Measurements from ENCODE around the gene RASAL2. TPM values are rescaled to one million over a fixed set of nuclear protein-coding genes. Genes with fewer than 3 reads are reported as not detected.
A peak's percentile ranks its signal among the peaks of the same experiment; 100 is the strongest.

RASAL2 gene
- total RNA-seq, 3 donors from 2014 or later (not counting 1 experiment from before 2014, with no cell fraction given): 0.16 to 0.23 TPM; not detected in 1

GRCh38 chr1:178529364-178530036 lies 435.6 kb downstream of the RASAL2 start:
- no peaks in the 10 kb centered on the region for H3K36me3 ChIP-seq (ENCODE audit: control insufficient read depth, insufficient read depth, low read length)
- H3K27ac Mint-ChIP-seq: no peak overlapping the region
- TF ChIP-seq CTCF (IDR thresholded peaks at IDR 0.05): no peak
- H3K36me3 Mint-ChIP-seq: no peaks in the 10 kb centered on the region
- H3K9me3 Mint-ChIP-seq: no peaks in the 10 kb centered on the region
- DNase-seq (no peak), ATAC-seq (no peak)
- H3K4me3 Mint-ChIP-seq: no peak overlapping the region
- intact Hi-C loops (cut with micrococcal nuclease): no loop called here
- no peaks in the 10 kb centered on the region for H3K4me1 ChIP-seq (ENCODE audit: control insufficient read depth, insufficient read depth, low read length)
- peaks cover 0 to 3% of the 10 kb centered on the region in 2 donors for H3K27me3 Mint-ChIP-seq (ENCODE audit: low read depth in 2 of 2)
- H3K27ac ChIP-seq (ENCODE audit: low read length): no peak overlapping the region
- WGBS (ENCODE audit: insufficient coverage): 85% methylated on average over 8 of the region's 8 CpGs
- no peaks in the 10 kb centered on the region for H3K9me3 ChIP-seq (ENCODE audit: control insufficient read depth, insufficient read depth, low read length)
- H3K27me3 ChIP-seq (ENCODE audit: control insufficient read depth, insufficient read depth, low read length): no peaks in the 10 kb centered on the region
- no peak overlapping the region for H3K4me3 ChIP-seq (ENCODE audit: low read length)
- peaks cover 5 to 6% of the 10 kb centered on the region in 2 donors for H3K4me1 Mint-ChIP-seq

- intact Hi-C loops (cut with micrococcal nuclease): no loop called here
- H3K4me1 Mint-ChIP-seq: peaks cover 5 to 6% of the 10 kb centered on the region in 2 donors
- no peak overlapping the region for H3K27ac Mint-ChIP-seq
- no peaks in the 10 kb centered on the region for H3K36me3 Mint-ChIP-seq
- WGBS (ENCODE audit: insufficient coverage): 83% methylated on average over 2 of the region's 2 CpGs
- DNase-seq: no peak
- ATAC-seq: no peak
- H3K9me3 Mint-ChIP-seq: no peaks in the 10 kb centered on the region
- peaks cover 0 to 3% of the 10 kb centered on the region in 2 donors for H3K27me3 Mint-ChIP-seq (ENCODE audit: low read depth in 2 of 2)
- Histone ChIP-seq H3K27me3 (ENCODE audit: control insufficient read depth, insufficient read depth, low read length) (no peaks in the 10 kb centered on the region), H3K27ac (ENCODE audit: low read length) (no peak overlapping the region), H3K36me3 (ENCODE audit: control insufficient read depth, insufficient read depth, low read length) (no peaks in the 10 kb centered on the region), H3K4me1 (ENCODE audit: control insufficient read depth, insufficient read depth, low read length) (no peaks in the 10 kb centered on the region), H3K9me3 (ENCODE audit: control insufficient read depth, insufficient read depth, low read length) (no peaks in the 10 kb centered on the region), H3K4me3 (ENCODE audit: low read length) (no peak overlapping the region)
- TF ChIP-seq CTCF (IDR thresholded peaks at IDR 0.05): no peak
- no peak overlapping the region for H3K4me3 Mint-ChIP-seq
These were observed 436.1 kb downstream of the RASAL2 start for GRCh38 chr1:178530037-178530402.

- Histone ChIP-seq H3K27me3 (ENCODE audit: control insufficient read depth, insufficient read depth, low read length) (no peaks in the 10 kb centered on the region), H3K4me3 (ENCODE audit: low read length) (no peak overlapping the region), H3K4me1 (ENCODE audit: control insufficient read depth, insufficient read depth, low read length) (no peaks in the 10 kb centered on the region), H3K27ac (ENCODE audit: low read length) (no peak overlapping the region), H3K36me3 (ENCODE audit: control insufficient read depth, insufficient read depth, low read length) (no peaks in the 10 kb centered on the region), H3K9me3 (ENCODE audit: control insufficient read depth, insufficient read depth, low read length) (no peaks in the 10 kb centered on the region)
- Mint-ChIP-seq H3K4me1 (peaks cover 5 to 6% of the 10 kb centered on the region in 2 donors), H3K36me3 (no peaks in the 10 kb centered on the region), H3K27me3 (ENCODE audit: low read depth in 2 of 2) (peaks cover 0 to 3% of the 10 kb centered on the region in 2 donors), H3K4me3 (no peak overlapping the region), H3K27ac (no peak overlapping the region), H3K9me3 (no peaks in the 10 kb centered on the region)
- WGBS (ENCODE audit: insufficient coverage): 87% methylated on average over 3 of the region's 3 CpGs
- no peak for TF ChIP-seq CTCF (IDR thresholded peaks at IDR 0.05)
- ATAC-seq (no peak), DNase-seq (no peak)
- intact Hi-C loops (cut with micrococcal nuclease): no loop called here
These were observed 436.6 kb downstream of the RASAL2 start for GRCh38 chr1:178530502-178530901.

GRCh38 chr1:178531887-178532286 lies 438.0 kb downstream of the RASAL2 start:
- intact Hi-C loops (cut with micrococcal nuclease): loop anchor here (1.0 kb wide), 4 partner anchors 10 to 837 kb away; no protein-coding TSS in a partner anchor
- Histone ChIP-seq H3K4me1 (ENCODE audit: control insufficient read depth, insufficient read depth, low read length) (no peaks in the 10 kb centered on the region), H3K36me3 (ENCODE audit: control insufficient read depth, insufficient read depth, low read length) (no peaks in the 10 kb centered on the region), H3K9me3 (ENCODE audit: control insufficient read depth, insufficient read depth, low read length) (no peaks in the 10 kb centered on the region), H3K27me3 (ENCODE audit: control insufficient read depth, insufficient read depth, low read length) (no peaks in the 10 kb centered on the region), H3K27ac (ENCODE audit: low read length) (no peak overlapping the region), H3K4me3 (ENCODE audit: low read length) (no peak overlapping the region)
- H3K4me1 Mint-ChIP-seq: peaks cover 5 to 6% of the 10 kb centered on the region in 2 donors
- no peaks in the 10 kb centered on the region for H3K36me3 Mint-ChIP-seq
- H3K27me3 Mint-ChIP-seq (ENCODE audit: low read depth in 2 of 2): peaks cover 0 to 3% of the 10 kb centered on the region in 2 donors
- DNase-seq: no peak
- no peak for TF ChIP-seq CTCF (IDR thresholded peaks at IDR 0.05)
- H3K9me3 Mint-ChIP-seq: no peaks in the 10 kb centered on the region
- no peak overlapping the region for H3K27ac Mint-ChIP-seq
- peak in 1 of 3 donors; percentile 34 for ATAC-seq
- WGBS (ENCODE audit: insufficient coverage): 59% methylated on average over 10 of the region's 10 CpGs
- H3K4me3 Mint-ChIP-seq: no peak overlapping the region

Data from natural killer cell (primary cell).